Subcutaneous adipose tissue (tissue), 4 donors: ENCODE results near the gene CDK14. TPM values are rescaled to one million over a fixed set of nuclear protein-coding genes. Genes with fewer than 3 reads are reported as not detected.

ENCODE experiments used
- CTCF ChIP-seq: fragments of 450-650 bp; IDR thresholded peaks from one replicate; pipeline ENCODE4 v1.5.1; 2016; ENCODE audit warnings: low read depth, mild to moderate bottlenecking, control low read depth, antibody characterized with exemption, moderate library complexity
- total RNA-seq, 4 donors: library from RNA; depleted of rRNA; stranded (reverse); fragments of >200 nt; gene quantifications; one replicate each; pipeline ENCODE4 v1.1.0, GENCODE V29; 2016

Gene CDK14
- total RNA-seq, 4 donors from 2014 or later, result 13.4 to 42.4 (median 24.7) TPM

GRCh38 chr7:90792301-90792700 lies 196.2 kb downstream of the CDK14 start:
- no peak for TF ChIP-seq CTCF

- TF ChIP-seq CTCF, result no peak
These were observed 201.5 kb downstream of the CDK14 start for GRCh38 chr7:90797596-90797995.

GRCh38 chr7:90804370-90804769 lies 208.2 kb downstream of the CDK14 start:
- no peak for TF ChIP-seq CTCF

- no peak for TF ChIP-seq CTCF
These were observed 220.5 kb downstream of the CDK14 start for GRCh38 chr7:90816511-90817142.

- TF ChIP-seq CTCF, result no peak
These were observed 221.0 kb downstream of the CDK14 start for GRCh38 chr7:90817151-90817550.

- no peak for TF ChIP-seq CTCF
These were observed 221.7 kb downstream of the CDK14 start for GRCh38 chr7:90817846-90818245.

- TF ChIP-seq CTCF, result no peak
These were observed 222.2 kb downstream of the CDK14 start for GRCh38 chr7:90818341-90818740.
